CD4-positive, alpha-beta T cell treated with Interleukin-17A for 1 hour (primary cell): ENCODE results near the gene TSPAN11.
"Not testable (repeated sequence)": the region's sequence is repeated elsewhere in the genome, so short reads cannot be mapped to it uniquely, and the experiment has no call there.

Source experiments
- DNase-seq: peaks from one replicate; pipeline ENCODE4 v3.0.0-alpha.2; 2020

TSPAN11 gene

GRCh38 chr12:31005256-31005943 is 78.9 kb downstream of the TSPAN11 start:
- no peak for DNase-seq

- DNase-seq = no peak
These were observed 79.4 kb downstream of the TSPAN11 start for GRCh38 chr12:31005944-31006361.

GRCh38 chr12:31006416-31007152 is 80.0 kb downstream of the TSPAN11 start:
- DNase-seq = no peak

GRCh38 chr12:31007153-31007495 is 80.6 kb downstream of the TSPAN11 start:
- DNase-seq = no peak

- DNase-seq = no peak
These were observed 81.2 kb downstream of the TSPAN11 start for GRCh38 chr12:31007636-31008175.

GRCh38 chr12:31008241-31008761 is 81.8 kb downstream of the TSPAN11 start:
- DNase-seq = no peak

GRCh38 chr12:31008961-31009840 is 82.7 kb downstream of the TSPAN11 start:
- DNase-seq = no peak

- no peak for DNase-seq
These were observed 83.4 kb downstream of the TSPAN11 start for GRCh38 chr12:31009976-31010375.

- no peak for DNase-seq
These were observed 84.8 kb downstream of the TSPAN11 start for GRCh38 chr12:31011336-31011735.

- DNase-seq = no peak
These were observed 85.4 kb downstream of the TSPAN11 start for GRCh38 chr12:31011746-31012566.

- DNase-seq = not testable (repeated sequence)
These were observed 86.0 kb downstream of the TSPAN11 start for GRCh38 chr12:31012567-31012891.

- no peak for DNase-seq
These were observed 88.7 kb downstream of the TSPAN11 start for GRCh38 chr12:31015215-31015614.

- DNase-seq = no peak
These were observed 89.5 kb downstream of the TSPAN11 start for GRCh38 chr12:31016057-31016456.

GRCh38 chr12:31017535-31017934 is 91.0 kb downstream of the TSPAN11 start:
- DNase-seq = no peak

GRCh38 chr12:31018106-31018789 is 91.7 kb downstream of the TSPAN11 start:
- DNase-seq = no peak

- DNase-seq = no peak
These were observed 92.4 kb downstream of the TSPAN11 start for GRCh38 chr12:31018790-31019505.

- no peak for DNase-seq
These were observed 93.0 kb downstream of the TSPAN11 start for GRCh38 chr12:31019561-31019960.

GRCh38 chr12:31019976-31020375 is 93.4 kb downstream of the TSPAN11 start:
- DNase-seq = no peak

GRCh38 chr12:31020385-31021166 is 94.0 kb downstream of the TSPAN11 start:
- DNase-seq = no peak

- DNase-seq = no peak
These were observed 94.6 kb downstream of the TSPAN11 start for GRCh38 chr12:31021181-31021580.
